ENCODE measurements around the gene USP3. TPM values are rescaled to one million over a fixed set of nuclear protein-coding genes. Genes with fewer than 3 reads are reported as not detected.

The USP3 gene
- total RNA-seq, 2 donors from 2014 or later = 44.2 to 45.8 TPM

GRCh38 chr15:63556736-63557135 lies 52.3 kb downstream of the USP3 start:
- Histone ChIP-seq H3K36me3 (peaks cover 0 to 6% of the 10 kb centered on the region in 2 donors), H3K9me3 (no peaks in the 10 kb centered on the region), H3K4me3 (no peak overlapping the region), H3K27ac (no peak overlapping the region), H3K4me1 (replicated peaks) (peaks cover 7% of the 10 kb centered on the region), H3K27me3 (replicated peaks; ENCODE audit: insufficient read depth) (no peaks in the 10 kb centered on the region)
- intact Hi-C loops (cut with DNase I) = no loop called here
- DNase-seq (ENCODE audit: low spot score) = no peak
- TF ChIP-seq POLR2A (IDR thresholded peaks at IDR 0.05) (no peak), POLR2AphosphoS5 (IDR thresholded peaks at IDR 0.05) (no peak)
- TF ChIP-seq, protein P1, sequence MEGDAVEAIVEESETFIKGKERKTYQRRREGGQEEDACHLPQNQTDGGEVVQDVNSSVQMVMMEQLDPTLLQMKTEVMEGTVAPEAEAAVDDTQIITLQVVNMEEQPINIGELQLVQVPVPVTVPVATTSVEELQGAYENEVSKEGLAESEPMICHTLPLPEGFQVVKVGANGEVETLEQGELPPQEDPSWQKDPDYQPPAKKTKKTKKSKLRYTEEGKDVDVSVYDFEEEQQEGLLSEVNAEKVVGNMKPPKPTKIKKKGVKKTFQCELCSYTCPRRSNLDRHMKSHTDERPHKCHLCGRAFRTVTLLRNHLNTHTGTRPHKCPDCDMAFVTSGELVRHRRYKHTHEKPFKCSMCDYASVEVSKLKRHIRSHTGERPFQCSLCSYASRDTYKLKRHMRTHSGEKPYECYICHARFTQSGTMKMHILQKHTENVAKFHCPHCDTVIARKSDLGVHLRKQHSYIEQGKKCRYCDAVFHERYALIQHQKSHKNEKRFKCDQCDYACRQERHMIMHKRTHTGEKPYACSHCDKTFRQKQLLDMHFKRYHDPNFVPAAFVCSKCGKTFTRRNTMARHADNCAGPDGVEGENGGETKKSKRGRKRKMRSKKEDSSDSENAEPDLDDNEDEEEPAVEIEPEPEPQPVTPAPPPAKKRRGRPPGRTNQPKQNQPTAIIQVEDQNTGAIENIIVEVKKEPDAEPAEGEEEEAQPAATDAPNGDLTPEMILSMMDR (IDR thresholded peaks at IDR 0.05) = no peak
- 93% methylated on average over 7 of the region's 7 CpGs for WGBS

DNA sequence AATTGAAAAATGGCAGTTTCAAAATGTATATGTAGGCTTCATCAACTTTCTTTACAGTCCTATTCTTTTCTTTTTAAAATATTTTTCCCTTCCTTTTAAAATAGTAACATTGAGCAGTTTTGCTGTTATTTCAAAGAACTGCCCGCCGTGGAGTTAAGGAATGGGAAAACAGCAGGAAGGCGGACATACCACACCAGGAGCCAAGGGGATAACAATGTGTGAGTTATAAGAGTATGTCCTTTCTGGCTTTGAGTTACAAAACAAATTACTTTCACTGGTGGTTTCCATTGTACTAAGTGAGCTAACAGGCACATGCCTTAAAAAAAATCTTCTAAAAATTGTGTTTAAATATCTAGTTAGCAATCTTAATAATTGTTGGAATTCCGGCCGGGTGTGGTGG lies 55.4 kb downstream of the USP3 start:
- intact Hi-C loops (cut with DNase I) = no loop called here
- Histone ChIP-seq H3K9me3 (no peaks in the 10 kb centered on the region), H3K27me3 (replicated peaks; ENCODE audit: insufficient read depth) (no peaks in the 10 kb centered on the region), H3K4me3 (no peak overlapping the region), H3K27ac (no peak overlapping the region), H3K4me1 (replicated peaks) (no peaks in the 10 kb centered on the region), H3K36me3 (peaks cover 0 to 6% of the 10 kb centered on the region in 2 donors)
- 94% methylated on average over 5 of the region's 5 CpGs for WGBS
- TF ChIP-seq POLR2A (IDR thresholded peaks at IDR 0.05) (no peak), POLR2AphosphoS5 (IDR thresholded peaks at IDR 0.05) (no peak)
- TF ChIP-seq, protein P1 (IDR thresholded peaks at IDR 0.05) = no peak
- DNase-seq (ENCODE audit: low spot score) = no peak

DNA sequence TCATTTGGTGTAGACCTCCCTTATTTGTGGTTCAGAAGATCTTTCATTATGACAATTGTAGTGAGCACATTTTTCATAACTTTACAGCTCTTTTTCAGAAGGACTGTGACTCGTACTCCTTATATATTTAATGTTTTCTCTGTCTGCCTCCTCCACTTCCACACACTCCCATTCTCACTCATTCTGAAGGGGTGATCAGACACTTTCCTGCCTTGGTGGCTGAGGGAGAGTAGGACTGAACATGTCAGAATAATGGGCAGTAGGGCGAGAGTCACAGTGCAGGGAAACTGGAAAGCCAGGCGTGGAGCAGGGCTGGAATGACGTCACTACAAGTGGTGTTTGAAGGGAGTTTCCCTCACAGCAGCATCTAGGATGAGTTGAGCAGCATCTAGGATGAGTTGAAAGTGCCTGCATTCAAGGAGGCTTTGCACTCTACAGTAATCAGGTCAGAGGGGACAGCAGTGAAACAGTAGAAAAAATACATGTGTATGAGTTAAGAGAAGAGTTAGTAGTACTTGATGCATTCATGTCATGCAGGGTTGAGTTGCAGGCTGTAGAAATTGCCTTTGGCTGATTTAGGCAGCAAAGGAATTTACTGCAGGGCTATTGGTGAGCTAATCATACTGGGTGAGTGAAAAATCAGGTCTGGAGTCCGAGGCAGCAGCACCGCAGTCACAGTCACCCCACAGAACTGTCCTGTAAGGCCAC lies 56.5 kb downstream of the USP3 start:
- WGBS = 87% methylated on average over 6 of the region's 6 CpGs
- no peak for DNase-seq (ENCODE audit: low spot score)
- Histone ChIP-seq H3K9me3 (no peaks in the 10 kb centered on the region), H3K27ac (no peak overlapping the region), H3K4me1 (replicated peaks) (no peaks in the 10 kb centered on the region), H3K4me3 (no peak overlapping the region), H3K27me3 (replicated peaks; ENCODE audit: insufficient read depth) (no peaks in the 10 kb centered on the region), H3K36me3 (peaks cover 0 to 6% of the 10 kb centered on the region in 2 donors)
- intact Hi-C loops (cut with DNase I) = no loop called here
- TF ChIP-seq POLR2AphosphoS5 (IDR thresholded peaks at IDR 0.05) (no peak), POLR2A (IDR thresholded peaks at IDR 0.05) (no peak)
- TF ChIP-seq, protein P1 (IDR thresholded peaks at IDR 0.05) = no peak

GRCh38 chr15:63564093-63564492 lies 59.7 kb downstream of the USP3 start:
- intact Hi-C loops (cut with DNase I) = no loop called here
- TF ChIP-seq, protein P1 (IDR thresholded peaks at IDR 0.05) = no peak
- TF ChIP-seq POLR2AphosphoS5 (IDR thresholded peaks at IDR 0.05) = no peak
- TF ChIP-seq POLR2A (IDR thresholded peaks at IDR 0.05) = no peak
- H3K4me3 ChIP-seq = no peak overlapping the region
- no peaks in the 10 kb centered on the region for H3K9me3 ChIP-seq
- no peaks in the 10 kb centered on the region for H3K27me3 ChIP-seq (replicated peaks; ENCODE audit: insufficient read depth)
- WGBS = 31% methylated on average over 3 of the region's 3 CpGs
- no peak for DNase-seq (ENCODE audit: low spot score)
- no peaks in the 10 kb centered on the region for H3K4me1 ChIP-seq (replicated peaks)
- H3K36me3 ChIP-seq = peaks cover 0 to 6% of the 10 kb centered on the region in 2 donors
- H3K27ac ChIP-seq = no peak overlapping the region
